HG03565 (cell line): Measurements from ENCODE around the gene EYS.

Source experiments
- ATAC-seq: cut with Tn5 transposase; IDR thresholded peaks from one replicate; pipeline ENCODE4 v1.9.1; 2021; ENCODE audit warnings: mild to moderate bottlenecking, moderate library complexity; ENCODE audit not compliant: unreplicated experiment

Gene EYS

DNA sequence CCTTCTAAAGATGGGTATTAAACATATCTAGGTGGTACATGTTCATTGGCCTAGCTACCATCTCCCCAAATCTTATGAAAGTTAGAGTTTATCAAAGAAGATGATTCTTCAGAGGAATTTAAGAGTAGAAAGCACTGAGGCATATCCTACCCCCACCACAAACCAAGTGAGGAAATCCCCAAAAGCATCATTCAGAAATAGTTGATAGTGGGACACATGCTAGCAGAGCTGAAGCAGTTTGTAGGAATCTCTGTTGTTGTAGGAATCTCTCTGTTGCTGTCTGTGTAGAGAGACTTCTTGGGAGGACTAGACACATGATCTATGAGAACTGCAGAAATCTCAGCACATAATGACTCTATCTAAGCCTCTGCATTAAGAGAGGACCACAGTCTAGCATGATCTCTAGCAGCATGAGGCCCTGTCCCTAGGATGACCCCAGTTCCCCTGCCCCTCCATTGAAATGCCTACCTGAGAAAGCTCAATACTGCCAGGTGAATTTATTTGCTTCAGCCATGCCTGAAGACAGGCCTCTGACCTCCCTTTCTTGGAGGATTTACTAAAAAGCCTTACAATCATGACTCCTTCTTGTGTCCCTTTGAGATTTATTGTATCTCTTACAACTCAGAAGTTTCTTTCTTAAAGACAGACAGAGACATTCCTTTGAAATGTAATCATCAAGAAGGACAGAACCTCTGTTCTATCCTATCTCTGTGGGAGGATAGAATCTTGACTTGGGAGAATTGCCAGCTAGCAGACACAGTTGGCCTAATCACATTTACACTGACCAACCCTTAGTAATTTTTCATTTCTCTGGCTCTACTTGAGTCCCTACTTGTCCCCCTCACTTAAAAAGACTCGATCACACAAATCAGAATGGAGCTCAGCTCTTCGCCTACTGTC, 1489.1 kb downstream of the EYS start:
- ATAC-seq = peak; percentile 73

DNA sequence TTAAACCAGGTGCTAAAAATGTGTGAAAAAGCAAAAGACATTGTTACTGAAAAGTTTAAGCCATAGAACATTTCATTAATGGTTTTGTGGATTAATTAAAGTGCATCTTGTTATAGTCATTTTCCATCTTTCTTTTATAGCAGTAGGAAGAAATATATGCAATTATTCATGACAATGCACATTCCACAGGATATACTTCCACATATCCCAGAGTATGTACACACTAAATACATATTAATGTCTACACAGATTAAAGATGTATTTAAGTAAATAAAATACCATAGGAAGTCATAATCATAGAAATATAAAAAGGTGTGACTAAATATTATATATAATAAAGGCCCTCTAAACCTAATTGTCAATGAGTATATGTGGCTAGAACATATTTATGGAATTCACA, 1492.7 kb downstream of the EYS start:
- no peak for ATAC-seq

DNA sequence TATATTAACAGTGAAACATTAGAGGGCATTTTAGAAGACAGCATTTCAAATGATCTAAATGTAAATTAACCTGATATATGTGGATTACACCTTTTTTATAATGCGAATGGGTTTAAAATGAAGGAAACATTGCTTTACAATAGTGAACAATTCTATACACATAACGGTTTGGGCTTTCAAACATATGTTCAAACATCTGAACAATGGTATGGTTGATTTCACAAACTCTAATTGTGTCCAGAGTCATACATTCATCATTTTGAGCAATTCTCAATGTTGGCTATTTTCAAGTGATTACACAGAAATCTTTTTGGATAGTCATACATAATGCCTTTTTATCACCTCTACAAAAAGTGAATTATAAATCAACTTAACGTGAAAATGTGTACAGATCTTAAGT, 1493.3 kb downstream of the EYS start:
- no peak for ATAC-seq

DNA sequence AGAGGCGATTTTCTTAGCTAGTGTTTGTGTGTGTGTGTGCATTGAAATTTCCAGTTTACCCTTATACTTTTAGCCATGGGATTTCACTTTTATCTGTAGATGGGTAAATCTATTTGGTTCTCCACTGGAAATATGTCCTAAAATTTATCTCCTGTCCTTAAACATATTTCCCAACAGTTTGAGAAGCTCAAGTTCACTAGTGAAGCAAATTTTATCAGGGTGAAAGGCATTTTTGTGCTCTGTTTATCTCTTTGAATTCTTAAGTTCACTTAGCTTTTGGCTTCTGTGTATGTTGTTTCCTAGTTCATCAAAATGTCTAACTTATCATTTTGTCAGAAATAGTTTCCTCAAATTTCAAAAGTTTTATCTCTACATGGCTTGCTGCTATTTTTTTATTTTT, 1509.8 kb downstream of the EYS start:
- no peak for ATAC-seq

DNA sequence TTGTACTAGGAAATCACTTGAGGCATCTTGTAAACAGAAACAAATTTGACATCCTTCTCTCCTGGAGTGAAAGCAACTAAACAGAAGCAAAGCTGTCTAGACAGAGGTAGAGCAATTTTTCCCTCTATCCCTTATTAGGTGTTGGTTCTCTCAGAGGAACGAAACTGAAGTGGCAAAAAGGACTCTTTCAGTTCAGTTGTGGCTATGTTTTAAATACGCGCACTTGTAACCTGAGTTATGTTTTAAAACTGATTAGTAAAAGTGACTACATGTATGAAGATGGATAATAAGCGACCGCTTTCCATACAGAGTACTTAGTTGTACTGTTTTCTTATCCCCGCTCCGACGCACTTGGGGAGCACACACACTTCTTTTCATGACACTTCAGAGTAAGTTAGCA, 1520.4 kb downstream of the EYS start:
- no peak for ATAC-seq

DNA sequence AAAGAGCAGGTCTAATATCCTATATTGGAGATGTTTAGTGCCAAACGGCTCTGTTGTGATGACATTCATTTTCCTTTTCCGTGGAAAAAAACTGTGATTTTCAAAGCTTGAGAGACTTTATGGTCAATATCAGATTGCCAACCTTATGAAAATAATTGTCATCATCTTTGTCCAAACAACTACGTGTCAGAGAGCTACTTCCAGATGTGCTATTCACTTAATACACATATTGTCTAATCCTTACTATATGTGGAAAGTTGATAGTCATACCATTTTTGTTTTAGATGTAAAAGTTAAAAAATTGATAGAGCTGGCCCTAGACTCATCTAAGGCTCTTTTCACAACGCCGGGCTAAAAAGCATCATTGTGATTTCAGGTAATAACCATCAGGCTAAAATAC, 1521.4 kb downstream of the EYS start:
- ATAC-seq = no peak

DNA sequence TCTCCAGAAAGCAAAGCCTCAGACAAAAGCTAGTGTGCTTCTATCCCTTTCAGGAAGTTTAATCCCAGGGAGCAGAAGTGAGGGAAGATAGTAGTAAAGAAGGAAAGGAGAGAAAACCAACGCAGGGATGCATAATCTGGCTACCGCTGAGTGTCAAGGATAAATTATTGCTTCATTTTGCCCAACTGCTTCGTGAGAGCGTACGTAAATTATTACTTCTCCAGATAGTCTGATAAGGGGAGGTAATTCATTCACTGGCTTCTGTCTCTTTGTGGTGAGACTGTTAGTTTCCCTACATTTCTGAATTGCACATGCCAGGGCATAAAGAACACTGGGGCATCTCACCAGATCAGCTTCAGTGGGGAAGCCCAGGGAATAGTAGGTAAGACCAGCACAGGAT, 1531.7 kb downstream of the EYS start:
- no peak for ATAC-seq

DNA sequence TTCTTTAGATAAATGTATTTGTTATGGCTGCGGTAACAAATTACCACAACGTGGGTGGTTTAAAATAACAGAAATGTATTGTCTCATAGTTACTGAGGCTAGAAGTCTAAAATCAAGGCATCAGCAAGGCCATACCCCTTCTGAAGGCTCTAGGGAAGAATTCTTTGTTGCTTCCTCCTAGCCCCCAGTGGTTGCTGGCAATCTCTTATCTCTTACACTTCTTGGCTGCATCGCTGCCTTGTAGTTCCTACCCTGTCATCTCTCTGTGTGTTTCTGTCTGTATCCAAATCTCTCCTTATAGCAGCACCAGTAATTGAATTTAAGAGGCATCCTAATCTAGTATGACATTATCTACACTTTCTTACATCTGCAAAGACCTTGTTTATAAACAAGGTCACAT, 1536.7 kb downstream of the EYS start:
- ATAC-seq = no peak

DNA sequence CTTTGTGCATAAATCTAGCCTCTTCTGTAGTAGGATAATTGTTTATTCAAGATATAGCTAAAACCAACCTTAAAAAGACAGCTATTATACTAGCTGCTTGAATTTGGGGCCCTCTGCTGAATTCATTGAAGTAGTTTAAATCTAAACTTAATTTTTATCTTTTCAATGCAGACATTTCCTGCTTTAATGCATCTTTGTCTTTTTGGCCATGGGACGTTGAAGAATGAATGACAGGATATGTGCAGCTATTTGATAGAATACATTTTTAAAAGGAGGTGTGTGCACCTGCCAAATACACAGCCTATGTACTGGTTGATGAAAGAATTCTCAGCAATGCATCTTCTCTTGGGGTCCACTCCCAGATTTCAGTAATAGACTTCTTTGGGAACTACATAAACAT, 1546.5 kb downstream of the EYS start:
- ATAC-seq = no peak

DNA sequence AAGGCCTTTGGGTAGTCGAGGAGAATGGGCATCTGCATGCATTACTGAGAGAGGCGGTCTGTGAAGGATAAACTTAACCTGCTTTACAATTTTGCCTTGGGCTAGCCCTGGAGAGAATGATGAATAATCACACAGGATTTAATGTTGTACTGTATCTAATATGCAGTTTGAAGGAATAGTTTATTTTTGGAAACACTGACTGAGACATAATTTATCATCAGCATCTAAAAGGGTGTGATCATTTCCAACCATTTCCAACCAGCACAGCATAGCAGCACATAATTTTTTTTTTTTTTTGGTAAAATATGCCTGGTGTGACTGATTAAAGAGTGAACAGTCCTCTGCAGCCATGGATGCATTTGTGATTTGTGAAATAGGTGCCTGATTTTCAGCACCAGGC, 1552.0 kb downstream of the EYS start:
- ATAC-seq = no peak

DNA sequence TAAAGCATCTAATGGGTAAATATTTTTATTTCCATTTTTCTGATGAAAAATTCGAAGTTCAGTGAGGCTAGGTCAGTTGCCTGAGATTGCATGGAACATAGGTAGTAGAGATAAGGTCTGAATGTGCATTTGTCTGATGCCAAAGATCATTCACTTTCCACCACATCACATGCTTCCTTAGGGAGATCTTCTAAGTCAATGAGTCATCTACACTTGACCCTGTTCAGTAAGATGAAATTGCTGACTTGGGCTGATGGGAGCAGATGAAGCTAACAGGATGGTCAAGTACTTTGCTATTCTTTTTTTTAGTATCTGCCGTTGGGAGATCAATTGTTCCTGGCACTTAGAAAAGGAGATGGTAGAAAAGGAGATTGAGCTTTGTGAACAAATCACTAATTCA, 1560.2 kb downstream of the EYS start:
- no peak for ATAC-seq

DNA sequence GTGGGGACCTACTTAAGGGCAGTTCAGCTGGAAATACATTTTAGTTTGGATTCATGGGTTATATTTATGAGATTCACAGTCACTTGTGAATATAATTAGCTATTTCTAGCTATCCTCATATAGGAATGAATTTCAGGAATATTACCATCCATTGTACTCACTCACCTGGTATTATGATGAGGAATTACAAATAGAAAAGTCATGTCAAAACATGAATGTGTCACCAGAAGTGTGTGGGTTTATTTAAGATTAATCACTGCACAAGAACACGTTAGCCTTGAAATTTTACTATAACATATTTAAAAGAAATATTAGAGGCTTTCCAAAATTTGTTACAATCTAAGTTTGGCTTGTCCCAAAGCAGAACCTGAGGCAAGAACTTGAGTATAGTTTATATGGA, 1560.9 kb downstream of the EYS start:
- ATAC-seq = no peak

DNA sequence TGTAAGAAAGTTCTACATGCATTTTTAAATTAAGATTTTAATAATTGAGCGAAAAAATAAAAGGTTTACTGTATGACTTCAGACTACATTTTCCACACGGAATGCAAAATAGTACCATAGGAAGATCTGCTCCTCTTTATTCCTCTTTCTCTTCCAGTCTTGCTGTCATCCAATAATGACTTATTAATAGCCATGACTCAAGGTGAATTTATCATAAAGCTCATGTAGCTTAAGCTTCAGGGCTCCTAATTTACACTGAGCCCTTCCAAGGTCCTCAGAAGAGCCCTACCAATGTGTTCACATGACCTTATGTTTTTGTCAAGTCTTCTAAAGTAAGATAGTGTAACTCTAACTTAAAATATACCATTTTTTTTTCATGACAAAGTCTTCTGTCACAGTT, 1561.4 kb downstream of the EYS start:
- ATAC-seq = no peak

DNA sequence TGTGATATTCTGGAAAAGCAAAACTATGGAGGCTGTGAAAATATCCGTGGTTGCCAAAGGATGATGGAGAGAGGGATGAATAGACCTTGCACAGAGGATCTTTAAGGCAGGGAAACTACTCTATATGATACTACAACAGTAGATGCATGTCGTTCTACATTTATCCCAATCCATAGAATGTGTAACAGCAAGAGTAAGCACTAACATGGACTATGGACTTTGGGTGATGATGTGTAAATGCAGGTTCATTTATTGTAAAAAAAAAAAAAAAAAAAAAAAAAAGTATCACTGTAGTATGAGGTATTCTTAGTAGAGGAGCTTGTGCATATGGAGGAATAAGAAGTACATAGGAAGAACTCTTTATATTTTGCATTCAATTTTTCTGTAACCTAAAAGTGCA, 1563.9 kb downstream of the EYS start:
- ATAC-seq = no peak

DNA sequence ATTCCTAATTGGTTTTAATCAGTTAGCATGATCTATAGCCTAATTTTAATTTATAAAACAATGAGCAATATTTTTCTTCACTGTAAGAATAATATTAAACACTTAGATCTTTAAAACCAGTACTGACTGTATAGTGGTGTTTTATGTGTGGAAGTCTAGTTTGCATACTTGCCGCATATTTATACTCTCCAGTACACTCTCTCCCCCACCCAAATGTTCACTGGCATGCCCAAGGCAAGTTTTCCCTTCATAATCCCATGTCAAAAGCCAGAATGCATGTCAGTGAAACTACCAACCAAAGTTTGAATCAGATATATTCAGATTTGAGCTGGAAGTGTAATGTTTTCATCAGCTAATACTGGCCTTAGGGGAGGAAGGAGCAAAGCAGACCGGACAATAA, 1565.3 kb downstream of the EYS start:
- ATAC-seq = no peak

DNA sequence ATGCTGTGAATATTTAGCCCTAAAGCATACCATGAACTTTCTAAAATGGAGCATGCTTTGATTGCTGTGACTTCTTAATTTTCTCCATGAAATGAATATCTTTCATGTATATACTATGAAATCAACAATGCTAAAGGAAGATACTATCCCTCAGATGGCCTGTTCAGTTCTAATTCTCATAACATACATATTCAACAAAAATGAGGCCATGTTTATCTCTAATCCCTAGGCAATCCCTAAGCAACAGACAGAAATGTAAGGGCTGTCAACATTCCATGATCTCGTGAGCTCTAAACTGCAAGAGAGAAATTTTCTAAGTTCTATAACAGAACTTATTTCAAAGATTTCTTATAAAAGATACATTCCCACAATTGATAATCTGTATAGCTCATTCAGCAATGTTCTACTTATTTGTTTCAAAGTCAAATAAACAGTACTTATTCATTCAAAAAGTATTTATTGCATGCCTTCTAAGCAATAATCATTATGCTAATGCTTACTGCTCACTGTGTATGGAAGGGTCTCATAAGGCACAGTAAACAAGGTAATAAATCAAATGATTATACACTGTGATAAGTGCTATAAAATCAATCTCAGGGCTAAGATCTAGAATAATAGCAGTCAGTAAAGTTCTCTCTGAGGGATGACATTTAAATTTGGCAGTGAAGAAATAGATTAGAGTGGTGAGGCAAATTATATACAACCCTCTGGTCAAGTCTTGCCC, 1578.6 kb downstream of the EYS start:
- ATAC-seq = no peak

DNA sequence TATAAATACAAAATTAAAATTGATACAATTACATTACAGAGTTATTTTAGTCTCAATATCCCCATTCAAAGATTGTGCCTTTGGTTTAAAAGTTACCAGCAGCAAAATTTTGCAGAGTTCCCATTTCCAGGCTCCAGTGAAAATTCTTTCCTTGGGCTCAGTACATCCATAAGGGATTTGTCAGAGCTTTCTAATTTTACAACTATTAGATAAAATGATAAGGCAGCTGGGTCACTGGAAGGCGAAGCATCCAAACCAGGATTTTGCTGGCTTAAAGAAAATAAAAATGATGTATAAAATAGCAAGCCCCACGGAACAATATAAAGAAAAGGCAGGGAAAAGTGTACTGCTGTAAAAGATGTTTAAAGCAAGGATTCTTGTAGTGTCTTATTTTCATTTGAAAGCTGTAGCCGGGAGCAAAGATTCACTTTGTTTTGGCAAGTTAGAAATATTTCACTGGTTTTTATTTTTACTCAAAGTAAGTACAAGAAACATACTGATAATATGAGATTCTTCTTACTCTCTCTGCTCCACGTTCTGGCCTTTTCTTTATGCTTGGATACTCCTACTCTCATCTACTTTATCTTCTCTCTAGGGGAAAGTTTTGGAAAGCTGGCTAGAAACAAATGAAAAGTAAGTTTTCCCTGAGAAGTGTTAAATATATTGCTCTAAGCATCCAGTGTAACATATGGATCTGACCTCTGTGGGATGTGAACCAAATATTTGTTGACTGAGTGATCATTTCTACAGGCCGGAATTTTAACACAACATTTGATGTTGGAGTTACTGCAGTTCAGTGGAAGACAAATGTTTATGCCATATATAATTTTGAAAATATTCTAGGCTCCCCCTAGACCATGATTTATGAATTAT, 1583.0 kb downstream of the EYS start:
- ATAC-seq = no peak

DNA sequence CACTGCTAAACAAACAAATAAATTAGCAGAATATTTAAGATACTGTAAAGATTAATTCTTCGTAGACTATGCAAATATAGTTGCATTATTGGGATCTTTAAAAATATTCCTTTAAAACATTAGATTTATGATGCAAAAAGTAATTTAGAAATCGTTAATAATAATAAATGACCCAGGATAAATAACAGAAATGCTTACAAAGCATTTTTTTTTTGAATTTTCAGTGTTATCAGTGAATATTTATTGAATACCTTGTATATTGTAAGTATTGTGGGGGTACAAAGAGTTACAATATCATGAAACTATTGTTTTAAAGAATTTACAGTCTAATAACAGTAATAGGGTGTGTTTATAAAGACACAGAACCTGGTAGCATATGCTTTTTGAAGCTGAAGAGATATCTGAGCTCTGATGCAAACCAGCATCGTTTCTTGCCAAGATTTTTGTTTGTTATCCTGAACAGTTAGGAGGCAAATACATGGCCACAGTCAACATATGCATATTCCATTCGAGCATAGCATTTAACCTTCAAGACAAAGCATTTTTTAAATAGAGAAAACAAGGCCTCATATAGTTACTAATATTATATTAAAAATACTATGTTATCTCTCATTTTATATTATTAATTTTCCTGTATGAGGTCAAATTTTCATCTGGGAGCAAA, 1584.2 kb downstream of the EYS start:
- no peak for ATAC-seq

DNA sequence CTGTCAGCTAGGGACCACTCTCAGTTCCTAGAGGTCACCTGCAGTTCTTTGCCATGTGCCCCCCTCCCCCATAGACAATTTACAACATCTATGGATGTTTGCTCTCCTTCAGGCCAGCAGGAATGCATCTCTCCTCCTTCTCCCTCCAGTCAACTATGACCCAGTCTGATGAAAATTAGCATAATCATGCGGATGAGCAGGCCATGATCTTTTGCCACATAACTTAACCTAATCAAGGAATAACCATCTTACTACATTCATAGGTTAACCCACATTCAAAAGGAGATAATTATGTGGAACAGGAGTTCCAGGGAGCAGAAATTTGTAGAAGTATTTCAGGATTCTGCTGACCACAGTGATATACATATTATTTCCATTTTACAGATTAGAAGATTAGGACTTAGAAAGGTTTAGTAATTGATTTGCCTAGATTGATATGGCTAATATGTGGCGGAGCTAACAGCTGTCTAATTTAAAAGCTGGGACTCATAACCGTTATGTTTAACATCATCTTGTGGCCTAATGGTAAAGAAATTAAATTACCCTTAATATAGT, 1585.9 kb downstream of the EYS start:
- ATAC-seq = no peak

DNA sequence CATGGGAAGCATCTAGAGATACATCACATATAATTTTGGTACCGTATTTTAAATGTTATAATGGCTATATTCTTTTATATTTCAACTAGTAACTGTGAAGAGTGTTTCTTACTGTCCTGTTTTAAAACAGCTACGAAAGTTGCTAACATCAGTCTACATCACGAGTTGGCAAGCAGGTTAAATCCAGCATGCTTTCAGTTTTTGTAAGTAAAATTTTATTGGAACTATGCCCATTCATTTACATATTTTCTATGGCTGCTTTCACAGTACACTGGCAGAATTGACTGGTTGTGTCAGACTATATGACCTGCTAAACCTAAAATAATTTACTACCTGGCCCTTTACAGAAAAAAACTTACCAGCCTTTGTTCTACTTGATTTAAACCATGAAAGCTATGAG, 1593.3 kb downstream of the EYS start:
- ATAC-seq = no peak

DNA sequence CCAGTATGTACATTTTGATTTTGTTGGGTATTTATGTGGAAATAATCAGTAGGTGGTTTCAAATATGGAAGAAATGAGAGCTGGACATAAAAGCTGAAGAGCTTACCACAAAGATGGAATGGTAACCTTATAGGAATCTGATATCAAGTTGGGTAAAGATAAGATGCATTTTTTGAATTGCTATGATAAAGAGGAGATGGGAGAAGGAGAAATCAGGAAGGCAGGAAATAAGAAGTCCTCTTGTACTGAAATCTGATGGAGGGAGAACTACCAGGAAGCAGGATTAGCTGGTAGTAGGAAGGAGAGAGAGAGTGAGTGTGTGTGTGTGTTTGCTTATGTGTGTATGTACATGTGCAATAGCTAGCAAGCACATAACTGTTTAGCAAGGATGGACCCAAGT, 1603.0 kb downstream of the EYS start:
- no peak for ATAC-seq
